ENCODE results near the gene QRICH2.
"Not testable (repeated sequence)": the region's sequence is repeated elsewhere in the genome, so short reads cannot be mapped to it uniquely, and the experiment has no call there.

Gene QRICH2

GRCh38 chr17:76247304-76247703 lies 60.8 kb downstream of the QRICH2 start:
- no peak for TF ChIP-seq CTCF (IDR thresholded peaks at IDR 0.05; ENCODE audit: borderline replicate concordance, insufficient read depth, low read depth, low read length)
- no peak overlapping the region for H3K4me3 ChIP-seq (ENCODE audit: low read depth, low read length)

- TF ChIP-seq CTCF (IDR thresholded peaks at IDR 0.05; ENCODE audit: borderline replicate concordance, insufficient read depth, low read depth, low read length) = no peak
- H3K4me3 ChIP-seq (ENCODE audit: low read depth, low read length) = no peak overlapping the region
Observed at GRCh38 chr17:76246080-76247066, 61.7 kb downstream of the QRICH2 start.

- not testable (repeated sequence) for H3K4me3 ChIP-seq (ENCODE audit: low read depth, low read length)
Observed at GRCh38 chr17:76244721-76245120, 63.4 kb downstream of the QRICH2 start.

- no peak for TF ChIP-seq CTCF (IDR thresholded peaks at IDR 0.05; ENCODE audit: borderline replicate concordance, insufficient read depth, low read depth, low read length)
Observed at GRCh38 chr17:76243826-76244679, 64.0 kb downstream of the QRICH2 start.

GRCh38 chr17:76241691-76242255 lies 66.3 kb downstream of the QRICH2 start:
- no peak for TF ChIP-seq CTCF (IDR thresholded peaks at IDR 0.05; ENCODE audit: borderline replicate concordance, insufficient read depth, low read depth, low read length)
- no peak overlapping the region for H3K4me3 ChIP-seq (ENCODE audit: low read depth, low read length)

More at GRCh38 chr17:76243826-76244679, 64.0 kb downstream of the QRICH2 start:
- no peak overlapping the region for H3K4me3 ChIP-seq (ENCODE audit: low read depth, low read length)

GRCh38 chr17:76241204-76241538 lies 66.9 kb downstream of the QRICH2 start:
- H3K4me3 ChIP-seq (ENCODE audit: low read depth, low read length) = peak overlapping the region; percentile 61
- no peak for TF ChIP-seq CTCF (IDR thresholded peaks at IDR 0.05; ENCODE audit: borderline replicate concordance, insufficient read depth, low read depth, low read length)

- no peak for TF ChIP-seq CTCF (IDR thresholded peaks at IDR 0.05; ENCODE audit: borderline replicate concordance, insufficient read depth, low read depth, low read length)
- peak within 1 kb of the TSS; percentile 61 for H3K4me3 ChIP-seq (ENCODE audit: low read depth, low read length)
Observed at GRCh38 chr17:76240461-76241203, 67.4 kb downstream of the QRICH2 start, which contains the start of gene RNF157. Gene RNF157 (minus strand): TSS chr17:76240493. CDS start chr17:76240240, 253 bp downstream.

Measured in GM12875 (cell line).